Measurements from ENCODE around the gene GAK.
"Not testable (repeated sequence)": the region's sequence is repeated elsewhere in the genome, so short reads cannot be mapped to it uniquely, and the experiment has no call there.

GAK gene

DNA sequence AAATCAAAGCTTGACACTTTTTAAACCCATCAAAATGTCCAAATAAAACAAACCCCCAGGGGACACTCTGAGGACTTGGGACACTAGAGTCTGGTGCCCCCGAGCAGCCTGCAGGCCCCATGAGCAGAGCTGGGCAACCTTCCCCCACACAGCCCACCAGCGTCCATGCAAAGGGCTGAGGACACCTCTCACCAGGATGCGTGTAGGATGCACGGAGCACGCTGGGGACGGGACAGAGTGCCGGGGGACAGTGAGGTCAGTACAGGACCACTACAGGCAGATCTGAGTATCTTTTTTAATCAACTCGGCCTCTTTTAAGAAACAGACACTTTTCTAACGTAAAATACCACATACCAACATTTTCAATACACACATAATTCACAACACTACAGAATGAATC is 6.9 kb downstream of the GAK start:
- DNase-seq: no peak

DNA sequence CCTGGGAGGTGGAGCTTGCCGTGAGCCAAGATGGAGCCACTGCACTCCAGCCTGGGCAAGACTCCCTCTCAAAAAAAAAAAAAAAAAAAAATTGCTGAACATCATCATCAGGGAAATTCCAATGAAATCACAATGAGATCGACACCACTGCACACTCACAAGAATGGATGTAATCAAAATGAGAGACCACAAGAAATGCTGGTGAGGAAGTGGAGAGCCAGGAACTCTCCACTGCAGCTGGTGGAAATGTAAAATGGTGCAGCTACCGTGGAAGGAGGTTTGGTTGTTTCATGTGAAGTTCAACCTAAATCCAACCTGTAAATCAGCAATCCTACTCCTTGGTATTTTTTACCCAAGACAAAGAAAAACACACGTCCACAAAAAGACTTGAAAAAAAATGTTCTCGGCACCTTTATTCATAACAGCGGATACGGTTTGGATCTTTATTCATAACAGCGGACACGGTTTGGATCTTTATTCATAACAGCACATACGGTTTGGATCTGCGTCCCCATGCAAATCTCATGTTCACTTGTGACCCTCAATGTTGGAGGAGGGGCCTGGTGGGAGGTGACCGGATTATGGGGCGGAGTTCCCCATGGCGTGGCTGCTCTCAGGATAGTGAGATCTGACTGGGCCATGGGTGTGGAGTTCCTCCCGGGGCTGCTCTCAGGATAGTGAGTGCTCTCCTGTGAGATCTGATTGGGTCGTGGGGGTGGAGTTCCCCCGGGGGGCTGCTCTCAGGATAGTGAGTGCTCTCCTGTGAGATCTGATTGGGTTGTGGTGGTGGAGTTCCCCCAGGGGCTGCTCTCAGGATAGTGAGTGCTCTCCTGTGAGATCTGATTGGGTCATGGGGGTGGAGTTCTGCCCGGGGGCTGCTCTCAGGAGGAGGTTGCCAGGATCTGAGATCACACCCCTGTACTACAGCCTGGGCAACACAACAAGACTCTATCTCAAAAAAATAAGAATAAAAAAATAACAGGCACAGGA is 7.7 kb downstream of the GAK start:
- DNase-seq: no peak

DNA sequence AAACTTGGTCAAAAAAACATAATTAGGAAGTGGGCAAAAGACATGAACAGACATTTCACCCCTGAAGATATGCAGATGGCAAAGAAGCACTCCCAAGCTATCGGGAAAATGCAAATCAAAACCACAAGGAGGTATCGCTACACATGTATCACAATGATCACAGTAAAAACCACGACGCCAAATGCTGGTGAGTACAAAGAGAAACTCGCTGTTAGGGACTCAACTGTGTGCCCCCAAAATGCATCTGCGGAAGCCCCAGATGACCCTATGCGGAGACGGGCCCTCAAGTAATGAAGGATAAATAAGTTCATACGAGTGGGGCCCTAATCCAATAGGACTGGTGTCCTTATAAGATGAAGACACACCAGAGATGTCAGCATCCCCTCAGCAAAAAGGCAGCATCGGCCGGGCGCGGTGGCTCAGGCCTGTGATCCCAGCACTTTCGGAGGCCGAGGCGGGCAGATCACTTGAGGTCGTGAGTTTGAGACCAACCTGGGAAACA is 10.2 kb downstream of the GAK start:
- DNase-seq: no peak

DNA sequence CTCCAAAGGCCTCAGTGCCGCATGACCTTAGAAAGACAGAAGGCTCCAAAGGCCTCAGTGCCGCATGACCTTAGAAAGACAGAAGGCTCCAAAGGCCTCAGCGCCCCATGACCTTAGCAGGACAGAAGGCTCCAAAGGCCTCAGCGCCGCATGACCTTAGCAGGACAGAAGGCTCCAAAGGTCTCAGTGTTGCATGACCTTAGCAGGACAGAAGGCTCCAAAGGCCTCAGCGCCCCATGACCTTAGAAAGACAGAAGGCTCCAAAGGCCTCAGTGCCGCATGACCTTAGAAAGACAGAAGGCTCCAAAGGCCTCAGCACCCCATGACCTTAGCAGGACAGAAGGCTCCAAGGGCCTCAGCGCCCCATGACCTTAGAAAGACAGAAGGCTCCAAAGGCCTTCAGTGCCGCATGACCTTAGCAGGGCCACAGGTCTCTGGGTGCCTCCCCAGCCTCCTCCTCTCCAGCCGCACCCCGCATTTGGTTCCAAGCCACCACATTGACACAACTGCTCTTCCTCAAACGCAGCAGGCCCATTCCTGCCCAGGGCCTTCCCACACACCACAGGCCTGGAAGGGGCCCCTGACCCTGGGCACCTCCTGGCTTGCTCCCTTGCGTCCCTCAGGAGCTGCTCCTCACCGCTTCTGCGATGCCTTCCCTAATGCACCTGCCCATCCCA is 13.0 kb downstream of the GAK start:
- DNase-seq: not testable (repeated sequence)

DNA sequence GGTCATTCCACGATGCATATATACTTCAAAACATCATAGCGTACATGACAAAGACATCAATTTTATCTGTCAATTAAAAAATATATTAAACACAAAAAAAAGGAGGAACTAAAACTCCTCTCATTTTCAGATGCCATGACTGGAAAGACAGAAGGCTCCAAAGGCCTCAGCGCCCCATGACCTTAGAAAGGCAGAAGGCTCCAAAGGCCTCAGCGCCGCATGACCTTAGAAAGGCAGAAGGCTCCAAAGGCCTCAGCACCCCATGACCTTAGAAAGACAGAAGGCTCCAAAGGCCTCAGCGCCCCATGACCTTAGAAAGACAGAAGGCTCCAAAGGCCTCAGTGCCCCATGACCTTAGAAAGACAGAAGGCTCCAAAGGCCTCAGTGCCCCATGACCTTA is 13.5 kb downstream of the GAK start:
- DNase-seq: not testable (repeated sequence)

DNA sequence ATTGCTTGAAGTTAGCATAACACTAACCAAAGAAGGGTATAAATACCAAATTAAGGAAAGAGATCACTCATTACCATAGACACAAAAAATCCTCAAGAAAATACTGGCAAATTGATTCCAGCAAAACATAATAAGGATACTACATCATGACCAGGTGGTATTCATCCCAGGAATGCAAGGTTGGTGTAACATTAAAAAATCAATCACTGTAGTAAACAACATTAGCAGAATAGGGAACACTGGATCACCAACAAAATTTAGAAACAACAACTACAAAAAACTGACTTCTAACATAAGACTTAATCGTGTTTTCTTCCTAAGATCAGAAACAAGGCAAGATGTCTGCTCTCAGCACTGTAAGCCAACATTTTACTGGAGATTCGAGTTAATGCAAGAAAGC is 14.1 kb downstream of the GAK start:
- DNase-seq: no peak

DNA sequence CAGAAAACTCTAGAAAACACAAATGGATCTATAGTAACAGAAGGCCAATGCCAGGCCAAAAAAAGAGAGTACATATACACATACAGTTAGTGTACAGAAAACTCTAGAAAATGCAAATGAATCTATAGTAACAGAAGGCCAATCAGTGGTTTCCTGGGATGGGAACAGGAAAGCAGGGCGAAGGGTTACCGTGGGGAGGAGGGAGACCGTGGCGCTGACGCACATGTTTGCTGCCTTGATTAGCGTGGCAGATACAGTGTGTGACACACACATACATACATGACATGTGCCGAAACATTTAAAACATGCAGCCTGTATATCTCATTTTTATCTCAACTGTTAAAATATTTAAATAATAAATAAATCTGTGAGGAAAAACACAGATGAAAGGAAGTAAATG is 14.7 kb downstream of the GAK start:
- DNase-seq: no peak

DNA sequence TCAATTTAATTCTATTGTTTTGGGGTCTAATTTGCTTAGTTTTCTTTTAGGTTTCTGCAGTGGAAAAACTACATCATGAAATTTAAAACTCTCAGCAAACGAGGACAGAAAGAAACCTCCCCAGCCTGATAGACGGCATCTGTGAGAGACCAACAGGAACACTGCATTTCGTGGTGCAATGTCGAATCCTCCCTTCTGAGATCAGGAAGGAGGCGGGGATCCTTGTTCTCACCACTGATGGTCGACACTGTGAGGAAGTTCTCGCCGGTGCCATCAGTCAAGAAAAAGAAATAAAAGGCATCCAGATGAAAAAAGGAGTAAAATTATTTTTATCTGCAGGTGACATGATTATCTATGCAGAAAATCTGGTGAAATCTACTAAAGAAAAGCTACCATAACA is 16.5 kb downstream of the GAK start:
- DNase-seq: no peak

DNA sequence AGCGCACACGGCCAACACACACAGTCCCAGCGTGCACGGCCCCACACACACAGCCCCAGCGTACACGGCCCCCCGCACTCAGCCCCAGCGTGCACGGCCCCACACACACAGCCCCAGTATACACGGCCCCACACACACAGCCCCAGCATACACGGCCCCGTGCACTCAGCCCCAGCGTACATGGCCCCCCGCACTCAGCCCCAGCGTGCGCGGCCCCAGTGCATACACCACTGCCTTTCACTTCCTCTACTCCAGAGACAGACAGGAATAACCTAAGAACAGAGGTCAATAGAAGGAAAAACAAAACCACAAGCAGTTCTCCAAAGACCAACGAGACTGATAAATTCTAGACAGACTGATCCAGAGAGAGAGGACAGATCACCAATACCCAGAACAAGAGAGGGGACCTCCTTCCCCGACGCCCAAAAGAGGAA is 17.1 kb downstream of the GAK start:
- DNase-seq: no peak

DNA sequence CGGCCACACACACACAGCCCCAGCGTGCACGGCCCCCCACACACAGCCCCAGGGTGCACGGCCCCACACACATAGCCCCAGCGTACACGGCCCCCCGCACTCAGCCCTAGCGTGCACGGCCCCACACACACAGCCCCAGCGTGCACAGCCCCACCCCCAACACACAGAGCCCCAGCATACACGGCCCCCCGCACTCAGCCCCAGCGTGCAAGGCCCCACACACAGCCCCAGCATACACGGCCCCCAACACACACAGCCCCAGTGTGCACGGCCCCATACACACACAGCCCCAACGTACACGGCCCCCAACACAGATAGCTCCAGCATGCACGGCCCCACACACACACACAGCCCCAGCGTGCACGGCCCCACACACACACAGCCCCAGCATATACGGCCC is 17.6 kb downstream of the GAK start:
- no peak for DNase-seq

DNA sequence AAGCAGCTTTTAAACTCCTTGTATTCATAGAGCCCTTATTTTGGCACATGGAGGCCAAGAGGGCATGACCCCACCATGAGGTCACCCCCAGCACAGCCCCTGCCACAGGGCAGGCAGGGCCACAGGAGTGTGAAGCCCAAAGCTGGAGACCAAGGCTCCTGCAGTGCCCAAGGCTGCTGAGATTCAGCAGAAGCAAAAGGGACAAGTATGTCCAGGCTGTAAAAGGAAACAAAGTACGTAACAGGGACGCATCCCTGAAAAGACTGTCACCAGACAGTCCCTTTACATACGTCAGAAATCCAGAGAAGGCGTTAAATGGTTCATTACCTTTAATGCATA is 18.9 kb downstream of the GAK start:
- DNase-seq: no peak

DNA sequence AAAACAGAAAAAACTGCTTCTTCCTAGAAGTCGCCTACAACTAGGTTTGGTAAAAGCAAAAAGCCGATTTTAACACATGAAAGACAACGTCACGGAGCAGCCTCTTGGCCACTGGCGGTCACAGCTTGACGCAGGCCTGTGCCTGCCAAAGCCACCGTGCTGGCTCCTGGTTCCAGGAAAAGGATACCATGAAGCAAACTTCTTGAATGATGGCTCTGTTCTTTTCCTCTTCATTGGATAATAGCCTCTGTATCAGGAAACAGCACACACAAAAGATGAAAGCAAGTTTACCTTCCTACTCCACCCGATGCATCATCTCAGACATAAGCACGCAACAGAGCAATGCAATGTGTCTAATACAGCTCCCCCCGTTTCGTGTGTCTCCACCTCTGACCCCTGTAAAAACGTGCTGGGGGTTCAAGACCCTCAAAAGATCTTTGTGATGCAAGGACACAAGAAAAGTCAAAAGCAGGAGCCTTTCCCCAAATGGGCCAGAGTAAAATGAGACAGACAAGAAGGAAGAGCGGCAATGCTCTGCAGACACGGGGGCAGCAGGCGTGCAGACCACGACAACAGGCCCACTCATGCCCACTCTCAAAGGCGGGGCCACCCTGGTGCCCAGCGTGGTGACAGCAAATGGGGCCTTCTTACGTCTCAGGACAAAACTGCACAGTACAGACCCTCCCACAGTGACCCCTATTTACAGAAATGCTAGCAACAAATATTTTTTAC is 19.4 kb downstream of the GAK start:
- peak; percentile 4 for DNase-seq

DNA sequence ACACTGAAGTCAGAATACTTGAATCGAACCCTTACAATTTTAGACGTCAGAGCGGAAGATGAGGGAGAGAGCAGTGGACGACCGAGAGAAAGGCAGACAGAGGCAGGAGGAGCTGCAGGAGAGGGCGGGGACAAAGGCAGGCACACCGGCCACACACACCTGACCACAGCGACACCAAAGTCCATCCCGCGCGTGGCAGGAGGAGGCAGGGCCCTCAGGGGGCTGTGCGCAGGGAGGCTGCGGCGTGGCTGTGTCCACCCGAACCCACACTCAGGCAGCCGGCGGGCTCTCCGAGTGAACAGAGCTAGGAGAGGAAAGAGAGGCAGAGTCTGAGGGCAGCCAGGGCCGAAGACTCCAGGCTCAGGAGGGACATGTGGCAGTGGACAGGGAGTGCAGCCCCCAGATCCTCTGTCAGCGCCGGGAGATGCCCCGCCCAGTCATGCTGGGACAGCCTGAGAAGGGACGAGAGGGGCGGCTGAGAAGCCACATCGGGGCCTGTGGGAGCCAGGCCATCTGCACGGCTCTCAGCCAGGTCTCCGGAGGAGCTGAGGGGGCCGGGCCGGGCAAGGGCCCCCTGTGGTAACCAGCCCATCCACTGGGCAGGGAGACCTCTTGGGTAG is 20.1 kb downstream of the GAK start:
- DNase-seq: no peak

DNA sequence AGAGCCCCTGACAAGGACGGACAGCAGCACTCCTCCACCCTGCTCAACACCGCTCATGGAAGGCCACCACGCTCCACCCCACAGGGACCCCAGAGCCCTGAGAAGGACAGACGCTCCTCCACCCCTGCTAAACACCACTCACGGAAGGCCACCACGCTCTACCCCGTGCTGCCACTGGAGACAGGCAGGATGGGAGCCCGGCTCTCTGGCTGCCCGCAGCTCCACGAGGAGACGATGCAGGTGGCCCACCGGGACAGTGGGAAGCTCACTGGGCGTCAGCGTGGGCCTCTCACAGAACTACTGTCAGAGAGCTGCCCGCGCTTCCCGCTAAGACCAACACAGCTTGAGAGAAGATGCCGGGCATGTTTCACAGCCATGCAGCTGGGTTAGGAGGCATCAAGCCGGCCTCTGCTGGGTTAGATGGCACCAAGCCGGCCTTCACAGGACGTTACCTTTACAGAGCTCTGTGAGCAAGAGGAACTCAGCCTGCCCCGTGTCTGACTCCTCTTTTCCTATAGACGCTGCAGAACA is 20.8 kb downstream of the GAK start:
- no peak for DNase-seq

DNA sequence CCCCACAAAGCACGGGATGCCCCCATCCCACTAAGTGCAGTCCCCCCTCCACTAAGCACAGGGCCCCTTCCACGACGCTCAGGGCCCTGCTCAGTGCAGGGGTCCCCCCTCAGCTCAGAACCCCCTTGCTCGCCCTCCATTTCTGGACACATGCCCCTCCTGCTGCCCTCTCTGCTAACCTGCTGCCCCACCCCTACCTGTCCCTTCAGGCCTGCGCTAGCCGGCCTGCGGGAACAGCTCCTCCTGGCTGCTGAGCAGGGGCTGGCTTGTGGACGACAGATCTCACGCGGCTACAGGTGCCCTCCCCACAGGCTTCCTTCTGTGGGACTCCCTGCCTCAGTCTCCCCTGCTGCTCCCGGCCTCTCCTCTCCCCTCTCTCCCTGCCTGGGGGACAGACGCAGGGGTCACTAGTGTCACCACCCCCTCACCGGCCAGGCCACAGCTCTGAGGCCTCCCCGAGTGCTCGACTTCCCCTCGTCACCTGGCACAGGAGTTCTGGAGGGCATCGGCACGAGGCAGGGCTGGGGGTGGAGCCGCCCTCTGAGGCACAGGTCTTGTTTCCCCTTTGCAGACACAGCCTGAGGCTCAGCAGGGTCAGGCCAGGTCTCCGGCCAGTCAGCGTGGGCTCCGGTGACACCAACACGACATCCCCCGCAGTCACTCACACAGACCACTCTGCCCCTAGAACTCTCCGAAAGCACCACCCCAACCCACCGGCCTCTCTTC is 21.6 kb downstream of the GAK start:
- no peak for DNase-seq

DNA sequence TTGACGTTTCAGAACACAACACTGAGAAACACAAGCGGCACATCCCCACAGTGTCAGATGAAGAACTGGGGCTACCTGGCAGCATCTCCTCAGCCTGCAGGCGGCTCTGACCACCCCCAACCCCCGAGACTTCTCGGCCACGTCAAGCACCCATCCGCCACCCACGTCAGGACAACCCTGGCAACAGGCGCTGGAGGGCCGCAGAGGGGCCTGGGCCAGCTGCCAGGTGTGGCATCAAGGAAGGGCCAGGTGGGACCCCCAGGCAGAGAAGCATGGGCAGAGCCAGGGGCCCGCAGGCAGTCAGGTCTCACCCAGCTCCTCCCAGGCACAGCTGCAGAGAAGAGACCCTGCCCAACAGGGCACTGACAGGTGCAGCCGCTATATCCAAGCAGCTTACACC is 22.3 kb downstream of the GAK start:
- DNase-seq: no peak

DNA sequence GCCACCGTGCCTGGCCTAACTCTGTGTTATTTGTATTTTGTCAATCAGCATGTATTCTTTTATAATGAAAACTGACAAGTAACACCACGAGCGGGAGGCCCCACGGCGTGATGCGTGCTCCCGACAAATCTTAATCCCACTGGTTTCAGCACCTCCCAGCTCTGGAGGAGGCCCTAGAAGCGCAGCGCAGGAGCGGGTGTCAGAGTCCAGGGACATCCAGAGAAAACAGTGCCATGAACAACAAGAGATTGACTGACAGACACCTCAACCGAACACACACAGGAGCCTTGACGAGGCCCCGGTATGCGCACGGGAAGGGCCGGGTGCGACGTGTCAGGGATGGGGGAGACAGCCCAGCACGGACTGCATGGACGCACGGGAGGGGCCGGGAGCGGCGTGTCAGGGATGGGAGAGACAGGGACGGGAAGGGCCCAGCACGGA is 23.0 kb downstream of the GAK start:
- DNase-seq: no peak

DNA sequence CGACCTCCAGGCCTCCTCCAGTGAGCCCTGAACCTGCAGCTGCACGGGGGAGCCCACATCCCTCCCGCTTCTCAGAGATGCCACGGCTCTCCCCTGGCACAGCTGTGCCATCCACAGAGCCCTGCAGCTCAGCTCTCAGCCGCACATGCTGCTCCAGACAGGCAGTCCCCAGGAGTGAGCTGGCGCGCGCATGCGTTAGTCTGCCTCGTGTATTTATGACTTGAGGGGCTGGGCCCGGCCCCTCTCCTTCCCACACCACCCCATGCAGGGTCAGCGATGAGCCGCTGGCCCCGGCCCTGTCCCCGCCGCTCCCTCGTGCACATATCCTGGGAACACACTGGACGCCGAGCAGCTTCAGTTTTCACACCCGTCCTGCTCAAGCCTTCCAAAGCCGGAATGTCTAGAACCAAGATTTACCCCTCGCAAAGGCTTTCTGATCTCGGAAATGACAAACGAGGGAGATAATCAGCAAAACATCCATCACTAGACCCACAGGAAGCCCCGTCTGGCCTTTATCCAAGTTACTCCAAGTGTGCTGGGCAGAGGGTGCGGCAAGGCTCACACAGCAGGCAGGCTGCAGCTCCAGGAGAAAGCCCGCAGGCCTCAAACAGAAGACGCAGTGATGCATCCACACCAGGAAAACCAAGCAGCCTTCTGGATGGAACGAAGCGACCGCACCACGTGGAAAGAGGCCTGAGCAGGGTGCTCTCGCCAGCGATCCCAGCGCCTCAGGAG is 24.3 kb downstream of the GAK start:
- DNase-seq: no peak

DNA sequence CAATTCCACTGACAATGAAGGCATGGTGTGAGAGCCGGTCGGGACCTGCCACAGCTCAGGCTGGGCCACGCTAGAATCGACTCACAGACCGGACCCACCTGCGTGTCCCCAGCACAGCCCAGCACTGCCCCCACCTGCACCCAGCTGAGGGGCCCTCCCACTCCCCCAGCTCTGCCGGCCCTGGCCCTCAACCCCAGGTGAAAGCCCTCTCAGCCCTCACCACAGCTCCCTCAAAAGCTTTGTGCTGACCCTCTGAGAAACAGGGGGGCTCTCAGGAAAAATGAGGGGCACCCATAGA is 25.1 kb downstream of the GAK start:
- no peak for DNase-seq

DNA sequence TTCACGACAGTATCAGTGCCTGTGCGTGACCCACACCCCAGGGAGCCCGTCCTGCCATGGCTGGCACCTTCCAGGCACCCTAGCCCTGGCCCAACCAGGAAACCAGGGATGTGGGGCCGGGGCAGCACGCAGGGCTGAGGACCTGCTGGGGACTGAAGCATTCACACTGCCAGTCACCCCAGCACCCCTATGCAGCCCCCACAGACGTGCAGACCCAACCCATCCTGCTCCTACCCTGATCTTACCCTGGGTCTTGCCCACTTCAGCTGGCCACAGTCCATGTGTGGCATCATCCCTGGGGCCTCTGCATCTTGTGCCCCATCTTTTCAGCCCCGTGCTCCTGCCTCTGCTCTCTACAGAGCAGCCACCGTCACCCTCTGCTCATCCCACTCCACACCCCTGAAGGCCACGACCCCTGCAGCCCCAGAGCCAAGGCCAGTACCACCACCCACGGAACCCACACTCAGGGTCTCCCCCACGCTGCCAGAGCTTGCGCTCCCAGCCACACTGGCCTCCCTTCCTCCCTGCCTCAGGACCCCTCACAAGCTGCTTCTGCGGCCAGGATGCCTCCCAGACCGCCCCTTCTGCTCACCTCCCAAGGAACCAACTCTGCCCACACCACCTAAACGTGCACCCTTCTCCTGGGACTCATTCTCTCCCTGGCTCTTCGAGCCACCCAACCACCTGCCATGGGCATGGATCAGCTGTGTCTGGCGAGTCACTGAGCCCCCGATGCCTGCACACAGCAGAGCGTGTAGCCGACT is 25.6 kb downstream of the GAK start:
- DNase-seq: no peak
